ENCODE results near the gene CDCA3. TPM values are rescaled to one million over a fixed set of nuclear protein-coding genes. Genes with fewer than 3 reads are reported as not detected.

The CDCA3 gene
- total RNA-seq (2022; extraction: Qiagen RNA extraction) = 73.1 to 82.3 TPM (median 77.5 TPM) in 5 replicates

GRCh38 chr12:6851153-6851920 lies at the start of gene CDCA3:
Gene CDCA3, minus strand, starts transcription at chr12:6851286. Its CDS starts 334 bp downstream, at chr12:6850952.

DNA sequence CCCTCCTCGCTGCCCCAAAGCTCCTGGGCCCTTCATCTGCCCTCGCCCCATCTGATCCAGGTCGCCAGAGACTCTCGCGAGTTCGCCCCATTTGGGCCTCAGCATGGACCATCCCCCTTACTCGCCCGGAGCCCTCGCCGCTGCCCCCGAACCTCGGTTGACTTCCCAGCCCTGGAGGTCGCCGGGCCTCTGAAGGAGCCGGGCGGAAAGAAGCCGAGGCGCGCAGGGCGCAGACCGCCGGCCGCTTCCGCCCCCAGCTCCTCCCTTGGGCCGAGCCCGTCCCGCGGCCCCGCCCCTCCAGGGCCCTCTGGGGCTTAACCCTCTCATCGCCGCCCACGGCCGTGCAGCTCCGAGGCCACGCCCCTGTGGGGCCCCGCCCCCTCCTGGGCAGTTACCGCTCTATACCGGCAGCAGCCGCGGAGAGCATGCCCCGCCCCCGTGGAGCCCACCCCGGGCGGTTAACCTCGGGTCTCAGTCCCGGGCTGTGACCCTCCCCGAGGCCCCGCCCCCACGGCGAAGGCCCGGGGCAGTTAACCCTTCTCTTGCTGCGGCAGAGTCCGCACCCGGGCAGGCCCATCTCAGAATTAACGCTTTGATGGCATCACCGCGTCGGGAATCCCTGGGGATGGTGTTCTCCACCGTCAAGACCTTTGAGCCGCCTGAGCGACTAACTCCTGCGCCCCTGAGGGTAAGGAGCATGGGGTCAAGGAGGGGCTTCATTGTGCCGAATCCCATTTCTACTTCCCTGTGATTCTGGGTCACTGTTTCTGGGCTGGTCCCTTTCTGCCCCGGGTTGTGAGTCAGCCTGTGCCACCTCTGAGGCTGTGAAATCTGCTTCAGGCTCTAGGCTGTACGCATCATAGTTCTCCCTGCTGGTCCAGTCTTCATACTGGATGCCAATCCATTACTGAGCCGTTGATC lies 22.3 kb upstream of the CDCA3 start, which contains the start of gene SPSB2:
Gene SPSB2 (minus strand): TSS at position 210 of the 921 bp plus-strand sequence. CDS start 402 bp downstream, outside the sequence.

GRCh38 chr12:6867413-6868210 lies 16.5 kb upstream of the CDCA3 start, which contains the start of gene TPI1:
Gene TPI1, plus strand, starts transcription at chr12:6867531. Its CDS starts 36 bp downstream, at chr12:6867567.

GRCh38 chr12:6851921-6852650 lies 1.0 kb upstream of the CDCA3 start, which contains the start of gene USP5:
Gene USP5, plus strand, starts transcription at chr12:6852150. Its CDS starts 30 bp downstream, at chr12:6852180.

GRCh38 chr12:6840761-6841515 lies 10.1 kb downstream of the CDCA3 start, which contains the start of gene GNB3:
Gene GNB3, plus strand, starts transcription at chr12:6840925. Its CDS starts 363 bp downstream, at chr12:6841288.

GRCh38 chr12:6827982-6828780 lies 22.9 kb downstream of the CDCA3 start, which contains the start of gene P3H3:
Gene P3H3, plus strand, starts transcription at chr12:6828407. Its CDS starts 34 bp downstream, at chr12:6828441.

GRCh38 chr12:6821591-6822425 lies 29.3 kb downstream of the CDCA3 start, which contains the start of gene GPR162:
Gene GPR162, plus strand, starts transcription at chr12:6821821. Its CDS starts 2,078 bp downstream, at chr12:6823899.

Other genes with a start within 250 kb of the CDCA3 start
- 55.8 to 82.9 TPM (median 60.2 TPM) in 5 replicates for gene CHD4, start 243.9 kb downstream of the CDCA3 start, total RNA-seq (2022; extraction: Qiagen RNA extraction)
- gene LPAR5, start 215.3 kb downstream of the CDCA3 start, total RNA-seq (2022; extraction: Qiagen RNA extraction) = 0.58 to 1.0 TPM (median 0.70 TPM) in 5 replicates
- gene ACRBP, start 203.9 kb downstream of the CDCA3 start, total RNA-seq (2022; extraction: Qiagen RNA extraction) = 0.18 to 0.56 TPM (median 0.33 TPM) in 3 of 5 replicates, not detected in the others
- gene ING4, start 188.2 kb downstream of the CDCA3 start, total RNA-seq (2022; extraction: Qiagen RNA extraction) = 11.5 to 19.9 TPM (median 14.3 TPM) in 5 replicates
- 53.8 to 60.6 TPM (median 58.4 TPM) in 5 replicates for gene ZNF384, start 161.9 kb downstream of the CDCA3 start, total RNA-seq (2022; extraction: Qiagen RNA extraction)
- 0.76 to 1.1 TPM (median 0.84 TPM) in 5 replicates for gene PIANP, start 150.5 kb downstream of the CDCA3 start, total RNA-seq (2022; extraction: Qiagen RNA extraction)
- gene COPS7A, start 127.2 kb downstream of the CDCA3 start, total RNA-seq (2022; extraction: Qiagen RNA extraction) = 48.4 to 56.5 TPM (median 55.4 TPM) in 5 replicates
- 246 to 305 TPM (median 296 TPM) in 5 replicates for gene MLF2, start 98.1 kb downstream of the CDCA3 start, total RNA-seq (2022; extraction: Qiagen RNA extraction)
- gene PTMS, start 84.9 kb downstream of the CDCA3 start, total RNA-seq (2022; extraction: Qiagen RNA extraction) = 588 to 898 TPM (median 880 TPM) in 5 replicates
- 0.51 to 1.9 TPM (median 1.7 TPM) in 5 replicates for gene LAG3, start 78.8 kb downstream of the CDCA3 start, total RNA-seq (2022; extraction: Qiagen RNA extraction)
- gene CD4, start 61.8 kb downstream of the CDCA3 start, total RNA-seq (2022; extraction: Qiagen RNA extraction) = not detected in 5 replicates
- 0.28 to 0.51 TPM (median 0.38 TPM) in 5 replicates for gene GPR162, start 29.5 kb downstream of the CDCA3 start, total RNA-seq (2022; extraction: Qiagen RNA extraction)
- 23.9 to 29.0 TPM (median 26.3 TPM) in 5 replicates for gene P3H3, start 22.9 kb downstream of the CDCA3 start, total RNA-seq (2022; extraction: Qiagen RNA extraction)
- 1.0 to 2.0 TPM (median 1.6 TPM) in 5 replicates for gene GNB3, start 10.4 kb downstream of the CDCA3 start, total RNA-seq (2022; extraction: Qiagen RNA extraction)
- gene USP5, start 864 bp upstream of the CDCA3 start, total RNA-seq (2022; extraction: Qiagen RNA extraction) = 71.7 to 88.7 TPM (median 74.7 TPM) in 5 replicates
- 1,586 to 1,659 TPM (median 1,629 TPM) in 5 replicates for gene TPI1, start 16.2 kb upstream of the CDCA3 start, total RNA-seq (2022; extraction: Qiagen RNA extraction)
- gene SPSB2, start 22.0 kb upstream of the CDCA3 start, total RNA-seq (2022; extraction: Qiagen RNA extraction) = 27.8 to 35.3 TPM (median 31.2 TPM) in 5 replicates
- 15.4 to 18.3 TPM (median 17.3 TPM) in 5 replicates for gene LRRC23, start 53.5 kb upstream of the CDCA3 start, total RNA-seq (2022; extraction: Qiagen RNA extraction)
- gene ENO2, start 63.3 kb upstream of the CDCA3 start, total RNA-seq (2022; extraction: Qiagen RNA extraction) = 32.5 to 40.3 TPM (median 34.5 TPM) in 5 replicates
- gene ATN1, start 76.7 kb upstream of the CDCA3 start, total RNA-seq (2022; extraction: Qiagen RNA extraction) = 60.2 to 72.4 TPM (median 67.4 TPM) in 5 replicates
- gene RNU7-1, start 92.5 kb upstream of the CDCA3 start, total RNA-seq (2022; extraction: Qiagen RNA extraction) = not detected in 5 replicates
- gene C12orf57, start 92.7 kb upstream of the CDCA3 start, total RNA-seq (2022; extraction: Qiagen RNA extraction) = 256 to 322 TPM (median 309 TPM) in 5 replicates
- gene PTPN6, start 100.1 kb upstream of the CDCA3 start, total RNA-seq (2022; extraction: Qiagen RNA extraction) = 9.5 to 13.3 TPM (median 11.7 TPM) in 5 replicates
- gene PHB2, start 119.4 kb upstream of the CDCA3 start, total RNA-seq (2022; extraction: Qiagen RNA extraction) = 320 to 342 TPM (median 331 TPM) in 5 replicates
- 60.1 to 66.2 TPM (median 62.6 TPM) in 5 replicates for gene EMG1, start 119.6 kb upstream of the CDCA3 start, total RNA-seq (2022; extraction: Qiagen RNA extraction)
- 27.2 to 31.6 TPM (median 29.5 TPM) in 5 replicates for gene LPCAT3, start 167.2 kb upstream of the CDCA3 start, total RNA-seq (2022; extraction: Qiagen RNA extraction)
- 40.4 to 68.0 TPM (median 43.8 TPM) in 5 replicates for gene C1S, start 209.4 kb upstream of the CDCA3 start, total RNA-seq (2022; extraction: Qiagen RNA extraction)
- 27.6 to 49.7 TPM (median 32.4 TPM) in 5 replicates for gene C1R, start 241.2 kb upstream of the CDCA3 start, total RNA-seq (2022; extraction: Qiagen RNA extraction)

All from A549 treated with Hydrocortisone at 1 μM for 4 hours (cell line).